HG02798 (cell line): ENCODE data around the gene GNG7.
"Not testable (repeated sequence)": the region's sequence is repeated elsewhere in the genome, so short reads cannot be mapped to it uniquely, and the experiment has no call there.

Experiments used
- ATAC-seq: cut with Tn5 transposase; IDR thresholded peaks from one replicate; pipeline ENCODE4 v1.9.1; 2021; ENCODE audit warnings: mild to moderate bottlenecking; ENCODE audit not compliant: unreplicated experiment, poor library complexity

Gene GNG7

GRCh38 chr19:2558543-2558942 lies 144.0 kb downstream of the GNG7 start:
- ATAC-seq, result no peak

- not testable (repeated sequence) for ATAC-seq
Measured at GRCh38 chr19:2558131-2558530, 144.4 kb downstream of the GNG7 start.

- ATAC-seq, result no peak
Measured at GRCh38 chr19:2557093-2557440, 145.4 kb downstream of the GNG7 start.

- no peak for ATAC-seq
Measured at GRCh38 chr19:2556221-2557092, 146.0 kb downstream of the GNG7 start.

- no peak for ATAC-seq
Measured at GRCh38 chr19:2555422-2556220, 146.9 kb downstream of the GNG7 start.

- ATAC-seq, result no peak
Measured at GRCh38 chr19:2554856-2555255, 147.6 kb downstream of the GNG7 start.

- ATAC-seq, result no peak
Measured at GRCh38 chr19:2553510-2553909, 149.0 kb downstream of the GNG7 start.

- ATAC-seq, result peak; percentile 52
Measured at GRCh38 chr19:2552859-2553258, 149.6 kb downstream of the GNG7 start.

- ATAC-seq, result no peak
Measured at GRCh38 chr19:2551864-2552185, 150.7 kb downstream of the GNG7 start.

GRCh38 chr19:2551172-2551863 lies 151.2 kb downstream of the GNG7 start:
- no peak for ATAC-seq

- ATAC-seq, result no peak
Measured at GRCh38 chr19:2550431-2551171, 151.9 kb downstream of the GNG7 start.

GRCh38 chr19:2549701-2550191 lies 152.7 kb downstream of the GNG7 start:
- no peak for ATAC-seq

GRCh38 chr19:2548966-2549365 lies 153.5 kb downstream of the GNG7 start:
- ATAC-seq, result no peak

- ATAC-seq, result no peak
Measured at GRCh38 chr19:2547721-2548120, 154.8 kb downstream of the GNG7 start.

GRCh38 chr19:2547033-2547680 lies 155.3 kb downstream of the GNG7 start:
- ATAC-seq, result no peak

- ATAC-seq, result no peak
Measured at GRCh38 chr19:2546128-2547032, 156.1 kb downstream of the GNG7 start.

GRCh38 chr19:2545416-2546127 lies 156.9 kb downstream of the GNG7 start:
- not testable (repeated sequence) for ATAC-seq
